GM20000 (cell line): ENCODE measurements around the gene ALDH1B1.
"Not testable (repeated sequence)": the region's sequence is repeated elsewhere in the genome, so short reads cannot be mapped to it uniquely, and the experiment has no call there.

Experiments used
- DNase-seq: peaks from one replicate; pipeline ENCODE4 v3.0.0; 2012; ENCODE audit warnings: low spot score
- TF ChIP-seq, protein P1 (sequence below): IDR thresholded peaks from 2 replicates; pipeline ENCODE4 v1.5.1; 2012; ENCODE audit warnings: mild to moderate bottlenecking, control low read depth; ENCODE audit errors: extremely low read depth, missing control alignments

Gene ALDH1B1

GRCh38 chr9:38373679-38374078 lies 18.8 kb upstream of the ALDH1B1 start:
- TF ChIP-seq, protein P1, sequence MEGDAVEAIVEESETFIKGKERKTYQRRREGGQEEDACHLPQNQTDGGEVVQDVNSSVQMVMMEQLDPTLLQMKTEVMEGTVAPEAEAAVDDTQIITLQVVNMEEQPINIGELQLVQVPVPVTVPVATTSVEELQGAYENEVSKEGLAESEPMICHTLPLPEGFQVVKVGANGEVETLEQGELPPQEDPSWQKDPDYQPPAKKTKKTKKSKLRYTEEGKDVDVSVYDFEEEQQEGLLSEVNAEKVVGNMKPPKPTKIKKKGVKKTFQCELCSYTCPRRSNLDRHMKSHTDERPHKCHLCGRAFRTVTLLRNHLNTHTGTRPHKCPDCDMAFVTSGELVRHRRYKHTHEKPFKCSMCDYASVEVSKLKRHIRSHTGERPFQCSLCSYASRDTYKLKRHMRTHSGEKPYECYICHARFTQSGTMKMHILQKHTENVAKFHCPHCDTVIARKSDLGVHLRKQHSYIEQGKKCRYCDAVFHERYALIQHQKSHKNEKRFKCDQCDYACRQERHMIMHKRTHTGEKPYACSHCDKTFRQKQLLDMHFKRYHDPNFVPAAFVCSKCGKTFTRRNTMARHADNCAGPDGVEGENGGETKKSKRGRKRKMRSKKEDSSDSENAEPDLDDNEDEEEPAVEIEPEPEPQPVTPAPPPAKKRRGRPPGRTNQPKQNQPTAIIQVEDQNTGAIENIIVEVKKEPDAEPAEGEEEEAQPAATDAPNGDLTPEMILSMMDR, result no peak
- DNase-seq, result no peak

GRCh38 chr9:38374847-38375571 lies 17.5 kb upstream of the ALDH1B1 start:
- no peak for DNase-seq
- TF ChIP-seq, protein P1, result no peak

DNA sequence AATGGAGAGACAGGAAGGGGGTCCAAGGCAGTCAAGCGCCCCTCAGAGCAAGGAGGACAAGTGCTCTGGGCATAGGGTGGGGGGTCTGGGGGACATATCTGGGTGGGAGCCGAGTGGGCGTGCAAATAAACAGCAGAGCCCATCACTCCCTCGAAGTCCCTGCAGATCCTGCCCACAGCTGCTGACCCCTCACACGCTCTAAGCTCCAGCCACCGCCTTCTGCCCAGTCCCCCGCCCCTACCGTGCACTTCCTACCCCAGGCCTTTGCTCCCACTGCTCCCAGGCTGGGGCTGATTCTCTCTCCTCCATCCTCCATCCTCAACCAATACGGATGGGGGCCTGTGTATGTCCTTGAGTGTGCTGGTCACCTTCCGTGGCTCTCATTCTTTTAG lies 16.9 kb upstream of the ALDH1B1 start:
- DNase-seq, result no peak
- TF ChIP-seq, protein P1, result no peak

- DNase-seq, result no peak
- TF ChIP-seq, protein P1, result no peak
These were observed 16.4 kb upstream of the ALDH1B1 start for GRCh38 chr9:38376021-38376670.

DNA sequence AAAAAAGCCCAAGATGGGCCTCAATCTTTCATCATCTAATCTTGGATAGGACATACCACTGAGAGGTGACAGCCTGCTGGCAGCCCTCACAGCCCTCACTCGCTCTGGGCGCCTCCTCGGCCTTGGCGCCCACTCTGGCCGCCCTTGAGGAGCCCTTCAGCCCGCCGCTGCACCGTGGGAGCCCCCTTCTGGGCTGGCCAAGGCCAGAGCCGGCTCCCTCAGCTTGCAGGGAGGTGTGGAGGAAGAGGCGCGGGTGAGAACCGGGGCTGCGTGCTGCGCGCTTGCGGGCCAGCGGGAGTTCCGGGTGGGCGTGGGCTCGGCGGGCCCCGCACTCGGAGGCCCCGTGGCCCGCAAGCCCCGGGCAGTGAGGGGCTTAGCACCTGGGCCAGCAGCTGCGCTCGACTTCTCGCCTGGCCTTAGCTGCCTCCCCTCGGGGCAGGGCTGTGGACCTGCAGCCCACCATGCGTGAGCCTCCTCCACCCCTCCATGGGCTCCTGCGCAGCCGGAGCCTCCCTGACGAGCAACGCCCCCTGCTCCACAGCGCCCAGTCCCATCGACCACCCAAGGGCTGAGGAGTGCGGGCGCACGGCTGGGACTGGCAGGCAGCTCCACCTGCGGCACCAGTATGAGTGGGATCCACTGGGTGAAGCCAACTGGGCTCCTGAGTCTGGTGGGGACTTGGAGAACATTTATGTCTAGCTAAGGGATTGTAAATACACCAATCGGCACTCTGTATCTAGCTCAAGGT lies 15.0 kb upstream of the ALDH1B1 start:
- not testable (repeated sequence) for DNase-seq

- TF ChIP-seq, protein P1, result no peak
- DNase-seq, result no peak
These were observed 12.2 kb upstream of the ALDH1B1 start for GRCh38 chr9:38380230-38380871.

GRCh38 chr9:38380872-38381534 lies 11.5 kb upstream of the ALDH1B1 start:
- no peak for DNase-seq
- TF ChIP-seq, protein P1, result no peak
